Vein endothelial cell (primary cell): ENCODE measurements around the gene TM4SF4. TPM values are rescaled to one million over a fixed set of nuclear protein-coding genes. Genes with fewer than 3 reads are reported as not detected.

Source experiments
- small RNA-seq: library from RNA; depleted of rRNA; stranded (forward); fragments of <200 nt; gene quantifications from one replicate; pipeline ENCODE3, GENCODE V24; 2012
- total RNA-seq: library from RNA; depleted of rRNA; stranded (reverse); fragments of >200 nt; gene quantifications from 2 replicates; pipeline ENCODE4 v1.2.3, GENCODE V29; 2012

The TM4SF4 gene
- total RNA-seq, result not detected in 2 replicates

DNA sequence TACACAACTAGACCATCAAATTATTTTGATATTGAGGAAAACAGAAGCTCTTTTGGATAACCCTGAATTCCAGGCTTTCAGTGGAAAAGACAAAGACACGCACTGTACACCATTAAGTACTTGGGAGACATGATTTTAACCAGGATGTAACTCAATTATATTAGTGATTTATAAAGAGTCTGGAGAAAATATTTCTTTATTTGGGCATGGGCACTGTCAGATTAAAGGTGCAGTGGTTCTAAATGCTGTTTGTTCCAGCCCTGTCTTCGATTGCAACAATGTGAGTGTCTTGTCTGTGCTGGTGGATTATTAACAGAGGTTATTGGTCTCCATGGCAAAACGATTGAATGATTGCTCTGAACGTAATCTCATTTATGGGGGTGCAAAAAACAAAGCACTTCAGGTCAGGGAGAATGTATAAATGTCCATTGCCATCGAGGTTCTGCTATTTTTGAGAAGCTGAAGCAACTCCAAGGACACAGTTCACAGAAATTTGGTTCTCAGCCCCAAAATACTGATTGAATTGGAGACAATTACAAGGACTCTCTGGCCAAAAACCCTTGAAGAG, at the start of gene TM4SF4:
Gene TM4SF4 (plus strand): TSS at position 448 of the 568 bp plus-strand sequence. CDS start 181 bp downstream, outside the sequence.

Small RNAs within 50 kb of the gene (small RNA-seq; reads per million reads assigned to genes)
- gene AC108751.2 (not detected), gene RNU6-1098P (not detected)

Other genes with a start within 250 kb of the TM4SF4 start
- 91.5 and 264 TPM in 2 replicates for gene TM4SF18, start 141.1 kb upstream of the TM4SF4 start, total RNA-seq
- gene TM4SF1, start 97.0 kb upstream of the TM4SF4 start, total RNA-seq, result 957 and 972 TPM in 2 replicates
- gene WWTR1, start 183.3 kb downstream of the TM4SF4 start, total RNA-seq, result 393 and 506 TPM in 2 replicates